ENCODE measurements around the gene ARSB. TPM values are rescaled to one million over a fixed set of nuclear protein-coding genes. Genes with fewer than 3 reads are reported as not detected.

Gene ARSB
- total RNA-seq, 1 experiment from 2014 or later, result 11.4 TPM

GRCh38 chr5:78761840-78762239, 223.3 kb downstream of the ARSB start:
- H3K56ac ChIP-seq (ENCODE audit: insufficient read length, low read depth, low read length), result no peak overlapping the region
- H3K79me1 ChIP-seq (ENCODE audit: insufficient read depth, low read depth, low read length, poor library complexity, severe bottlenecking), result no peaks in the 10 kb centered on the region
- H3K4me2 ChIP-seq (ENCODE audit: insufficient read depth, insufficient read length, low read length), result no peak overlapping the region
- H4K20me1 ChIP-seq (ENCODE audit: control insufficient read depth, insufficient read depth, insufficient read length), result no peaks in the 10 kb centered on the region
- no peak overlapping the region for H3K4me3 Mint-ChIP-seq
- no peak overlapping the region for H2AFZ ChIP-seq (ENCODE audit: low read length)
- H3K27ac Mint-ChIP-seq, result no peak overlapping the region
- no peak overlapping the region for H2BK5ac ChIP-seq (ENCODE audit: insufficient read length, low read length)
- H4K8ac ChIP-seq (replicated peaks; ENCODE audit: insufficient read length, low read depth, low read length), result no peak overlapping the region
- DNase-seq, result no peak
- no peak overlapping the region for H3K23ac ChIP-seq (ENCODE audit: insufficient read length, low read depth, low read length)
- H3K4ac ChIP-seq (ENCODE audit: low read depth, low read length), result no peak overlapping the region
- no peak overlapping the region for H3K9ac ChIP-seq (ENCODE audit: extremely low read depth, insufficient read length, low read length)
- no peak overlapping the region for H3K27ac ChIP-seq (ENCODE audit: insufficient read length, low read depth, low read length)
- no peak overlapping the region for H2BK15ac ChIP-seq (ENCODE audit: low read depth, low read length)
- H4K5ac ChIP-seq (ENCODE audit: insufficient read length, low read depth, low read length), result no peak overlapping the region
- H3K23me2 ChIP-seq (ENCODE audit: insufficient read length, low read depth, low read length, poor library complexity, severe bottlenecking), result no peaks in the 10 kb centered on the region
- no peak overlapping the region for H2BK20ac ChIP-seq (ENCODE audit: low read depth, low read length, poor library complexity, severe bottlenecking)
- no CpG with 5 or more reads among the region's 6 CpGs for WGBS (ENCODE audit: extremely low coverage, insufficient read length, low lambda C conversion rate)
- H3K14ac ChIP-seq (ENCODE audit: insufficient read depth, low read length), result no peak overlapping the region
- no peak overlapping the region for H3K18ac ChIP-seq (ENCODE audit: insufficient read length, low read depth, low read length)
- H3K36me3 Mint-ChIP-seq (ENCODE audit: insufficient read depth in 1 of 3, low read depth in 3 of 3), result peaks cover 0 to 4% (median 0%) of the 10 kb centered on the region in 3 experiments; a peak in 2 of 7 replicates
- no peak overlapping the region for H2BK120ac ChIP-seq (ENCODE audit: low read depth, low read length, poor library complexity, severe bottlenecking)
- H3K4me1 ChIP-seq (ENCODE audit: insufficient read depth, low read length), result no peaks in the 10 kb centered on the region; the same call in 1 of the 2 replicates
- H3K27me3 ChIP-seq (ENCODE audit: insufficient read depth, low read length), result no peaks in the 10 kb centered on the region
- no peak overlapping the region for H2AK5ac ChIP-seq (ENCODE audit: insufficient read length, low read length)
- no peaks in the 10 kb centered on the region for H3K9me3 ChIP-seq (ENCODE audit: control insufficient read depth, low read depth, low read length)
- peaks cover 3% of the 10 kb centered on the region for H3K27me3 Mint-ChIP-seq (ENCODE audit: low read depth)
- H4K91ac ChIP-seq (ENCODE audit: insufficient read length, low read depth, low read length), result no peak overlapping the region
- H3K79me2 ChIP-seq (ENCODE audit: insufficient read depth, low read length), result no peaks in the 10 kb centered on the region
- no peak overlapping the region for H2BK12ac ChIP-seq (ENCODE audit: insufficient read length, low read depth, low read length)
- H3K4me1 Mint-ChIP-seq, result peaks cover 3 to 8% of the 10 kb centered on the region in 2 experiments; a peak in 1 of 4 replicates
- TF ChIP-seq, protein P1, sequence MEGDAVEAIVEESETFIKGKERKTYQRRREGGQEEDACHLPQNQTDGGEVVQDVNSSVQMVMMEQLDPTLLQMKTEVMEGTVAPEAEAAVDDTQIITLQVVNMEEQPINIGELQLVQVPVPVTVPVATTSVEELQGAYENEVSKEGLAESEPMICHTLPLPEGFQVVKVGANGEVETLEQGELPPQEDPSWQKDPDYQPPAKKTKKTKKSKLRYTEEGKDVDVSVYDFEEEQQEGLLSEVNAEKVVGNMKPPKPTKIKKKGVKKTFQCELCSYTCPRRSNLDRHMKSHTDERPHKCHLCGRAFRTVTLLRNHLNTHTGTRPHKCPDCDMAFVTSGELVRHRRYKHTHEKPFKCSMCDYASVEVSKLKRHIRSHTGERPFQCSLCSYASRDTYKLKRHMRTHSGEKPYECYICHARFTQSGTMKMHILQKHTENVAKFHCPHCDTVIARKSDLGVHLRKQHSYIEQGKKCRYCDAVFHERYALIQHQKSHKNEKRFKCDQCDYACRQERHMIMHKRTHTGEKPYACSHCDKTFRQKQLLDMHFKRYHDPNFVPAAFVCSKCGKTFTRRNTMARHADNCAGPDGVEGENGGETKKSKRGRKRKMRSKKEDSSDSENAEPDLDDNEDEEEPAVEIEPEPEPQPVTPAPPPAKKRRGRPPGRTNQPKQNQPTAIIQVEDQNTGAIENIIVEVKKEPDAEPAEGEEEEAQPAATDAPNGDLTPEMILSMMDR (conservative IDR thresholded peaks at IDR 0.05), result no peak
- no peaks in the 10 kb centered on the region; a peak in 1 of 5 replicates for H3K9me3 Mint-ChIP-seq
- no peak overlapping the region for H3T11ph ChIP-seq (ENCODE audit: low read length)

All from H9 (cell line).